Esophagus muscularis mucosa (tissue), 4 donors: ENCODE measurements around the gene RSRC2.

Source experiments
- EP300 ChIP-seq: sonication (generic); formaldehyde crosslinking; IDR thresholded peaks from one replicate; pipeline ENCODE4 v1.6.1; 2017; ENCODE audit warnings: antibody characterized with exemption
- POLR2A ChIP-seq: fragments of 450-650 bp; IDR thresholded peaks from one replicate; pipeline ENCODE4 v1.6.1; 2017; ENCODE audit warnings: antibody characterized with exemption, moderate library complexity, mild to moderate bottlenecking, low read depth
- TF ChIP-seq, protein P1 (sequence below), 3 experiments: fragments of 200-600 bp in 2 of 3; fragments of 450-650 bp in 1 of 3; sonication (generic) in 2 of 3; IDR thresholded peaks; one replicate each; pipeline ENCODE4 v1.5.1; 2017 to 2019; ENCODE audit warnings: antibody characterized with exemption in 3 of 3, mild to moderate bottlenecking in 2 of 3, moderate library complexity in 1 of 3

- TF ChIP-seq EP300 (no peak), POLR2A (no peak)
- TF ChIP-seq, protein P1, sequence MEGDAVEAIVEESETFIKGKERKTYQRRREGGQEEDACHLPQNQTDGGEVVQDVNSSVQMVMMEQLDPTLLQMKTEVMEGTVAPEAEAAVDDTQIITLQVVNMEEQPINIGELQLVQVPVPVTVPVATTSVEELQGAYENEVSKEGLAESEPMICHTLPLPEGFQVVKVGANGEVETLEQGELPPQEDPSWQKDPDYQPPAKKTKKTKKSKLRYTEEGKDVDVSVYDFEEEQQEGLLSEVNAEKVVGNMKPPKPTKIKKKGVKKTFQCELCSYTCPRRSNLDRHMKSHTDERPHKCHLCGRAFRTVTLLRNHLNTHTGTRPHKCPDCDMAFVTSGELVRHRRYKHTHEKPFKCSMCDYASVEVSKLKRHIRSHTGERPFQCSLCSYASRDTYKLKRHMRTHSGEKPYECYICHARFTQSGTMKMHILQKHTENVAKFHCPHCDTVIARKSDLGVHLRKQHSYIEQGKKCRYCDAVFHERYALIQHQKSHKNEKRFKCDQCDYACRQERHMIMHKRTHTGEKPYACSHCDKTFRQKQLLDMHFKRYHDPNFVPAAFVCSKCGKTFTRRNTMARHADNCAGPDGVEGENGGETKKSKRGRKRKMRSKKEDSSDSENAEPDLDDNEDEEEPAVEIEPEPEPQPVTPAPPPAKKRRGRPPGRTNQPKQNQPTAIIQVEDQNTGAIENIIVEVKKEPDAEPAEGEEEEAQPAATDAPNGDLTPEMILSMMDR (IDR thresholded peaks at IDR 0.05), result no peak
These were observed 53.0 kb downstream of the RSRC2 start for GRCh38 chr12:122473543-122474323.
